HepG2 (cell line): Measurements from ENCODE around the gene SLC9A8. TPM values are rescaled to one million over a fixed set of nuclear protein-coding genes. Genes with fewer than 3 reads are reported as not detected.
A peak's percentile ranks its signal among the peaks of the same experiment; 100 is the strongest.

Experiments
- DZIP1 ChIP-seq: sonication (generic); formaldehyde crosslinking; IDR thresholded peaks from 2 replicates; pipeline ENCODE4 v1.5.0; 2020; ENCODE audit warnings: mild to moderate bottlenecking, missing genetic modification reagents
- E2F1 ChIP-seq: sonication (generic); formaldehyde crosslinking; IDR thresholded peaks from 2 replicates; pipeline ENCODE4 v1.5.0; 2020; ENCODE audit warnings: missing genetic modification reagents
- ETS1 ChIP-seq: sonication (generic); formaldehyde crosslinking; IDR thresholded peaks from 2 replicates; pipeline ENCODE4 v1.4.0; 2020; ENCODE audit warnings: missing genetic modification reagents
- HOXA9 ChIP-seq: sonication (generic); formaldehyde crosslinking; IDR thresholded peaks from 2 replicates; pipeline ENCODE4 v1.8.1; 2022; ENCODE audit warnings: missing genetic modification reagents, mild to moderate bottlenecking, moderate library complexity, borderline replicate concordance
- KLF12 ChIP-seq: sonication (generic); formaldehyde crosslinking; IDR thresholded peaks from 2 replicates; pipeline ENCODE4 v1.4.0; 2020; ENCODE audit warnings: missing genetic modification reagents, borderline replicate concordance
- MED1 ChIP-seq: sonication (generic); formaldehyde crosslinking; IDR thresholded peaks from 2 replicates; pipeline ENCODE4 v1.4.0; 2020; ENCODE audit warnings: missing genetic modification reagents
- MYPOP ChIP-seq: sonication (generic); formaldehyde crosslinking; IDR thresholded peaks from 2 replicates; pipeline ENCODE4 v1.8.1; 2023; ENCODE audit warnings: mild to moderate bottlenecking, moderate library complexity, missing genetic modification reagents
- NFKB2 ChIP-seq: sonication (generic); formaldehyde crosslinking; IDR thresholded peaks from 2 replicates; pipeline ENCODE4 v1.4.0; 2020; ENCODE audit warnings: missing genetic modification reagents, borderline replicate concordance
- PAWR ChIP-seq: sonication (generic); formaldehyde crosslinking; IDR thresholded peaks from 2 replicates; pipeline ENCODE4 v1.4.0; 2020; ENCODE audit warnings: missing genetic modification reagents, mild to moderate bottlenecking, borderline replicate concordance
- RXRB ChIP-seq: IDR thresholded peaks from 2 replicates; pipeline ENCODE4 v1.6.1; 2016; ENCODE audit warnings: borderline replicate concordance, missing genetic modification reagents, missing compliant biosample characterization
- SOX13 ChIP-seq, 3 experiments: fragments of 450-650 bp in 1 of 3; sonication (generic) in 1 of 3; formaldehyde crosslinking in 1 of 3; IDR thresholded peaks in 2 of 3; conservative IDR thresholded peaks in 1 of 3; 2 replicates each; pipeline versions ENCODE4 v1.5.0 to v1.6.1; 2016 to 2020; ENCODE audit warnings: antibody characterized with exemption in 1 of 3, mild to moderate bottlenecking in 1 of 3, missing compliant biosample characterization in 1 of 3, missing genetic modification reagents in 1 of 3, moderate library complexity in 1 of 3
- SPEN ChIP-seq: sonication (generic); formaldehyde crosslinking; IDR thresholded peaks from 2 replicates; pipeline ENCODE4 v1.5.1; 2020; ENCODE audit warnings: low read depth, mild to moderate bottlenecking, missing genetic modification reagents
- ZBTB46 ChIP-seq: sonication (generic); formaldehyde crosslinking; IDR thresholded peaks from 2 replicates; pipeline ENCODE4 v1.4.0; 2020; ENCODE audit warnings: mild to moderate bottlenecking, missing genetic modification reagents, borderline replicate concordance
- ZNF710 ChIP-seq: sonication (generic); formaldehyde crosslinking; IDR thresholded peaks from 2 replicates; pipeline ENCODE4 v1.5.0; 2020; ENCODE audit warnings: mild to moderate bottlenecking, missing genetic modification reagents, borderline replicate concordance
- ZNF790 ChIP-seq: sonication (generic); formaldehyde crosslinking; IDR thresholded peaks from 2 replicates; pipeline ENCODE4 v1.8.0; 2022; ENCODE audit warnings: missing genetic modification reagents, mild to moderate bottlenecking, borderline replicate concordance
- ZNF878 ChIP-seq: sonication (generic); formaldehyde crosslinking; IDR thresholded peaks from 2 replicates; pipeline ENCODE4 v1.8.1; 2023; ENCODE audit warnings: mild to moderate bottlenecking, missing genetic modification reagents, moderate library complexity
- polyA plus RNA-seq, 8 experiments: library from polyadenylated mRNA; depleted of rRNA in 3 of 8; stranded (reverse) in 7 of 8; unstranded in 1 of 8; fragments of >200 nt; fragmentation: Illumina TruSeq in 4 of 8; extraction: Trizol in 4 of 8; gene quantifications; 2 replicates each; pipeline versions ENCODE4 v1.2.1 to v1.2.3, GENCODE V29; 2011 to 2016; ENCODE audit warnings: low read depth in 4 of 8, missing spikeins in 1 of 8, mixed read lengths in 1 of 8; ENCODE audit not compliant: insufficient read depth in 1 of 8
- total RNA-seq, 5 experiments: library from RNA; depleted of rRNA; stranded (reverse); fragments of >200 nt; fragmentation: Illumina TruSeq; extraction: Trizol; gene quantifications; 2 replicates each; pipeline ENCODE4 v1.2.3, GENCODE V29; 2016; ENCODE audit warnings: low read depth in 1 of 5

The SLC9A8 gene
- total and polyA plus RNA-seq, 2 of the 13 experiments (the other 11 are each of a cell fraction or from before 2014, with no cell fraction given) = 4.1 to 7.4 TPM

- peak; percentile 99 for TF ChIP-seq MED1
- TF ChIP-seq ZNF710 (CRISPR knock-in tag) = peak; percentile 100
- no peak for TF ChIP-seq ETS1
- TF ChIP-seq SPEN (CRISPR knock-in tag) = peak; percentile 73; the same call in 1 of the 2 replicates
- no peak; the same call in 1 of the 2 replicates for TF ChIP-seq ZNF790 (CRISPR knock-in tag)
- TF ChIP-seq MYPOP = peak; percentile 96; the same call in 1 of the 2 replicates
- peak; percentile 84; the same call in 1 of the 2 replicates for TF ChIP-seq ZBTB46 (CRISPR knock-in tag)
- TF ChIP-seq PAWR = no peak; the same call in 1 of the 2 replicates
- no peak; the same call in 1 of the 2 replicates for TF ChIP-seq KLF12
- peak; percentile 68 for TF ChIP-seq E2F1 (CRISPR knock-in tag)
- TF ChIP-seq RXRB (CRISPR knock-in tag) = peak; percentile 99
- TF ChIP-seq SOX13 (IDR thresholded peaks at IDR 0.05) = peak; percentile 100
- peak in 1 of 2 experiments; percentile 100; a peak in 2 of 4 replicates for TF ChIP-seq SOX13 (CRISPR knock-in tag; conservative IDR thresholded peaks at IDR 0.05 in 1 of 2, IDR thresholded peaks at IDR 0.05 in 1 of 2)
- no peak for TF ChIP-seq HOXA9
- TF ChIP-seq DZIP1 (CRISPR knock-in tag) = no peak; the same call in 1 of the 2 replicates
- peak; percentile 99 for TF ChIP-seq ZNF878 (CRISPR knock-in tag)
- no peak for TF ChIP-seq NFKB2 (CRISPR knock-in tag)
These were observed 44.2 kb upstream of the SLC9A8 start (continued) for GRCh38 chr20:49768204-49769047.
